T-helper 1 cell treated with Interleukin-12 subunit alpha and Interleukin-12 subunit beta and Interleukin-4 antibody, amounts not matched to agents 30 ng/mL and 1 ng/mL, for 36 hours (primary cell): ENCODE measurements around the gene PAPSS1. TPM values are rescaled to one million over a fixed set of nuclear protein-coding genes. Genes with fewer than 3 reads are reported as not detected.

Experiments
- intact Hi-C: fragments of 100-400 bp; cut with micrococcal nuclease; formaldehyde crosslinking; loops from one replicate; pipeline ENCODE4 v1.15.1; 2024
- total RNA-seq: library from RNA; stranded (reverse); gene quantifications from 2 replicates; pipeline ENCODE4 v1.2.3, GENCODE V29; 2022

PAPSS1 gene
- total RNA-seq, 1 donor from 2014 or later: 33.0 TPM

- intact Hi-C loops: no loop called here
Measured at GRCh38 chr4:107570952-107571351, 149.1 kb downstream of the PAPSS1 start.

- intact Hi-C loops: no loop called here
Measured at GRCh38 chr4:107564326-107564725, 155.7 kb downstream of the PAPSS1 start.

Other genes with a start within 250 kb of the PAPSS1 start
- 0.15 and 0.37 TPM in 2 replicates for gene SGMS2, start 104.7 kb upstream of the PAPSS1 start, total RNA-seq
- gene CYP2U1, start 211.3 kb upstream of the PAPSS1 start, total RNA-seq: 2.7 and 2.8 TPM in 2 replicates